Measurements from ENCODE around the gene PTGR3.
A peak's percentile ranks its signal among the peaks of the same experiment; 100 is the strongest.

Gene PTGR3

GRCh38 chr18:75168619-75169018 lies 40.3 kb downstream of the PTGR3 start:
- DNase-seq: no peak

GRCh38 chr18:75167759-75168618 lies 41.0 kb downstream of the PTGR3 start:
- no peak for DNase-seq

- DNase-seq: no peak
Observed at GRCh38 chr18:75167137-75167536, 41.8 kb downstream of the PTGR3 start.

GRCh38 chr18:75165926-75166325 lies 43.0 kb downstream of the PTGR3 start:
- DNase-seq: no peak

GRCh38 chr18:75164479-75164878 lies 44.5 kb downstream of the PTGR3 start:
- no peak for DNase-seq

- DNase-seq: no peak
Observed at GRCh38 chr18:75163736-75164135, 45.2 kb downstream of the PTGR3 start.

- DNase-seq: no peak
Observed at GRCh38 chr18:75162978-75163377, 46.0 kb downstream of the PTGR3 start.

- DNase-seq: no peak
Observed at GRCh38 chr18:75162467-75162866, 46.5 kb downstream of the PTGR3 start.

GRCh38 chr18:75161256-75162028 lies 47.5 kb downstream of the PTGR3 start:
- DNase-seq: peak in 2 of 5 donors; percentile 9 to 13

- DNase-seq: no peak
Observed at GRCh38 chr18:75160364-75160763, 48.6 kb downstream of the PTGR3 start.

- DNase-seq: no peak
Observed at GRCh38 chr18:75159646-75160356, 49.1 kb downstream of the PTGR3 start.

GRCh38 chr18:75159238-75159518 lies 49.8 kb downstream of the PTGR3 start:
- no peak for DNase-seq

Data from T-helper 1 cell (primary cell).